HG02588 (cell line): ENCODE data around the gene KRR1.
"Not testable (repeated sequence)": the region's sequence is repeated elsewhere in the genome, so short reads cannot be mapped to it uniquely, and the experiment has no call there.

Experiments
- ATAC-seq: cut with Tn5 transposase; IDR thresholded peaks from one replicate; pipeline ENCODE4 v1.9.1; 2021; ENCODE audit warnings: mild to moderate bottlenecking, moderate library complexity; ENCODE audit not compliant: unreplicated experiment

KRR1 gene

DNA sequence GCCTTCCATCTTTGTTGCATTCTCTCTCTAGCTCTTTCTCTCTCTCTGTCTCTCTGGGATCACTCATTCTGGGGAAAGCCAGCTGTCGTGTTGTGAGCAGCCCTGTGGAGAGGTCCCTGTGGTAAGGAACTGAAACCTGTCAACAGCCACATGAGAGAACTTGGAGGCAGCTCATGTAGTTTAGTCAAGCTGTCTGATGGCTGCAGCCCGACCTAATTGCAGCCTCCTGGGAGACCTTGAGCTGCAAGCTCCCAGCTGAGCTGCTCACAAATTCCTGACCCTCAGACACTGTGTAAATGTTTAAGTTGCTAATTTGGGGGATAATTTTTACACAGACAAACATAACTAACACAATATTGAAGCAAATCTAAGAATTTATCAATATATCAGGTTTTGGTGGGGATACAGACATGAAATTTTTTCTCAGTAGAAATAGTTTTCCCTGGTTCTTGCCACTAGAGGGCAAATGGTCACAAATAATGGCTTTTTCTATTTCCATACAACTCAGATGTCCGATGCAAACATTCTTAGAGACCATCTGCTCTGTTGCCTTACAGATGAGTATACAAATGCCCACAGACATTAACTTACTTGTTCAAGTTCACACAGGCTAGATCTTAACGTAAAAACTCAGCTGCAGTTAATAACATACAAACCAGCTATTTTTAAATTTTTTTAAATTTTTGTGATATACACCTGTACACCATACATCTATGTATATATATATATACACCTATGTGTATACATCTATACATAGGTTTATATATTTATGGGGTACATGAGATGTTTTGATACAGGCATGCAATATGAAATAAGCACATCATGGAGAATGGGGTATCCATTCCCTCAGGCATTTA, 15.5 kb upstream of the KRR1 start:
- ATAC-seq: peak; percentile 89

DNA sequence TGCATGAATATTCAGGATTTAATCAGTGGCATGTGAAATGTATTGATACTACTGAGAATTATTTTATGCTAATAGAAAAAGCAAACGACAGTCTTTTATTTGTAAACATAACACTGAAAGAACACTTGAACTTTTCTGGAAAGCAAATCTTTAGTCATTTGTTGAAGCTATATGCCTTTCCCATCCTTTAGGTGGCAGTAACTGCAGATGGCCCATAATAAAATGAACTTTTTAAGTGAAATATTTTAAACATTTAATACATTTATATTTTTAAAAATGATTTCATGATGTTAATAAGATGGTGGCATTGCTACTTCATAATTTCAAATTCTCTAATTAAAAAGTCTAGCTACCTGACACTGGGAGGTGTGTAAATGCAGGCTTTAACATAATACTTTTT, 13.9 kb upstream of the KRR1 start:
- no peak for ATAC-seq

DNA sequence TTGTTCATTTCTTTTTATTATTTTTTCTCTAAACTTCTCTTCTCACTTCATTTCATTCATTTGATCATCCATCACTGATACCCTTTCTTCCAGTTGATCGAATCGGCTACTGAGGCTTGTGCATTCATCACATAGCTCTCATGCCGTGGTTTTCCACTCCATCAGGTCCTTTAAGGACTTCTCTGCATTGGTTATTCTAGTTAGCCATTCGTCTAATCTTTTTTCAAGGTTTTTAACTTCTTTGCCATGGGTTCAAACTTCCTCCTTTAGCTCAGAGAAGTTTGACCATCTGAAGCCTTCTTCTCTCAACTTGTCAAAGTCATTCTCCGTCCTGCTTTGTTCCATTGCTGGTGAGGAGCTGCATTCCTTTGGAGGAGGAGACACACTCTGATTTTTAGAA, 10.7 kb upstream of the KRR1 start:
- not testable (repeated sequence) for ATAC-seq

- ATAC-seq: not testable (repeated sequence)
These were observed 9.8 kb upstream of the KRR1 start for GRCh38 chr12:75521224-75521623.

GRCh38 chr12:75509621-75510020, 1.8 kb downstream of the KRR1 start:
- no peak for ATAC-seq

GRCh38 chr12:75508159-75508558, 3.2 kb downstream of the KRR1 start:
- ATAC-seq: no peak

GRCh38 chr12:75507086-75507485, 4.3 kb downstream of the KRR1 start:
- ATAC-seq: no peak

- ATAC-seq: no peak
These were observed 5.6 kb downstream of the KRR1 start for GRCh38 chr12:75505706-75506312.

DNA sequence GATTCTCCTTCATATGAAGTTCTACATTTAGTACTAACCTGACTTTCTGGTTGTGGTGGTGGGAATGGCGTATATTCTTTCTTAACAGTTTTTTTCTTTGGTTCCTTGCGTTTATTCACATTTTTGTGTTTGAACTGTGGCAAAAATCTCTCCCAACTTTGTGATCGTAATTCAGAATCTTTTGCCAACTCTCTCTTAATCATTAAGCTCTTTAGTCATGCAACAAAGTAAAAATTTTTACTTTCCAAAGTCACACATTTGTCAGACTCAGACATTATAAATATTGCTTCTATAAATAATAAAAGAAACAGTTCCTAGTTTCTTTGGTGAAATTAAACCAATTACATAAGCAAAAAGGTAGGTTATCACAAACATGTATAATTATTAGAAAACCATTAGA, 7.5 kb downstream of the KRR1 start:
- no peak for ATAC-seq

- no peak for ATAC-seq
These were observed 8.0 kb downstream of the KRR1 start for GRCh38 chr12:75503459-75503858.

DNA sequence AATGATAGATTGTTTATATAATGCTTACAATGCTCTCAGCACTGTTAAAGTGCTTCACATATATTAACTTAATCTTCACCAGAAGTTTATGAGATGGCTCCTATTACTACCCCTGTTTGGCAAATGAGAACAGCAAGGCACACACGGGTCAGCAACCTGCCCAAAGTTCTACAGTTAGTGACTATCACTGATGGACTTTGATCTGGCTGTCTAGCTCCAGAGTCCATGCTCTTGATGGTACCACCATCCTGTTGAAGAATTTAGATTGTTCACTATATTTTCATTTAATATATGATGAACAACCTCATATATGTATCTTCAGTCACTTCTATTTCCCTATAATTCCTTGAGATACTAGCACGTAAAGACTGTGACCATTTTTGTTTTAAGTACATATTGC, 20.2 kb downstream of the KRR1 start:
- no peak for ATAC-seq

DNA sequence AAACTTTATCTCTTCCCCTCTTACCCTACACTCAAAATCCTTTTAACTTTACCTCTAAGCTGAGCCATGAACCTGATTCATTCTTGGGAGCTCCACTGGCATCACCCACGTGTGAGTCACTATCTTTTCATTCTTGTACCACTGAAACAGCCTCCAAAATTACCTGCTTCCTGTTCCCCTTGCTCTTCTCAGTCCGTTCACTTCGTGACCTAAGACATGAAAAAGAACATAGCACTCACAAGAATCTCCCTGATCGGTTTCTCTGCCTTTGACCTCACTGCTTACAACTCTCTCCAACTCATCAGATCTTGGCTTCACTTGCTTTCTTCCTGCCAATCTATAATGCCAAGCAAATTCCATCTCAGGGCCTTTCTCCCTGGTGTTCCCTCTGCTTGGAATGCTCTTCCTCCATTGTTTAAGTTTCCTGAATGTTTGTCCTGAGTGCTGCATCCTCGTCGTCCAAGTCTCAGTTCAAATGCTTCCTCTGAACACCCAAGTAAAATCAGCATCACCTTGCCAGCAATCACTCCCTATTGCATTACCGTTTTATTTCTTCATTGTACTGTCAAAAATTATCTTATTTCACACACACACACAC, 21.7 kb downstream of the KRR1 start:
- ATAC-seq: no peak

DNA sequence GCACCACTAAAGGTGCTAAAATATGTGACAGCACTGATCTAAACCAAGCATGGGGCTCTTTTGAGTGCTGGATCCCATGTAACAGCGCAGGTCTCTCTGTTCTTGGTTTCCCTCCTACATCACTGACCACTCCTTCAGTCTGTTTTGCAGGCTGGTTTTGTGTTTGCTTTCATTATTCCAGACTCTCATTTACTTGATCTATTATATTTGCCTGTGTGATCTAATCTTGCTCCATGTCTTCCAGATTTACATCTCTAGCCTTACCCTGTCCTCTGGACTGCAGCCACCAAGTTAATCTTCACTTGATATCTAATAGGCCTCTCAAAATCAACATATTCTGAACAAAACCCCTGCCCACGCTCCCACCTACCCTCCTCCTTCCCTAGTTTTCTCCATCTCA, 22.2 kb downstream of the KRR1 start:
- no peak for ATAC-seq

DNA sequence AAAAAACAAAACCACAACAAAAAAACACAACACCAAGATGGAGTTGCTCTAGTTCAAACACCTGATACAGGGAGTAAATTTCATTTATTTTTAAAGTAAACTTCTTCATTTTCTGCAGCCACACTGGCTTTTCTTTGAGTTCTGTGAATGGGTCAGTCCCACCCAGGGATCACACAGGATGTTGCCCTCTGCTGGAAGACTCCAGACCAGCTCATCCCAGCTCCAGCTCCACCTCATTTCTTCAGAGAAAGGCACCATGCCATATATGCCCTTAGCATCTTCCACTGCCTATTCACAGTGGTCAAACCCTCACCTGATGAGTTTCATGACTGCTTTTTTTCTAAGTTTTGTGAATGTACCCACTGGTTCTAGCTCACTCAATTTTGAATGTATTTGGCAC, 22.9 kb downstream of the KRR1 start:
- no peak for ATAC-seq

DNA sequence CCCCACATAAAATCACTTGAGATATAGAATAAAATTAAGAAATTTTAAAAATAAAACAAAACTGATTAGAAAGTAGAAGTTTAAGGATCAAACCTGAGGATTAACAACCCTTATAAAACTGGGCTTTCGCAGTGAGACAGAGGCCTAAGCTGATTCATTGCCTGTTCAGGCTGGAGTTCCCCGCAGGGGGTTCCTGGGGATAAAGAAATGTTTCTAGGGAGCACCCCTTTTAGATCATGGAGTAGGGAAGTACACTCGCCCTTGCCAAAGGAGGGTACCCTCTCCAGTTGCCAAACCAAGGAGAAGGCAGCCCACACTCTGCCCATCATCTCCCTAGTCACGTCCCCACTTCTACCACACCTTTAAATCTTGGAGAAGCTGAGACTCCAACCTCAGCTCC, 24.1 kb downstream of the KRR1 start:
- ATAC-seq: no peak

DNA sequence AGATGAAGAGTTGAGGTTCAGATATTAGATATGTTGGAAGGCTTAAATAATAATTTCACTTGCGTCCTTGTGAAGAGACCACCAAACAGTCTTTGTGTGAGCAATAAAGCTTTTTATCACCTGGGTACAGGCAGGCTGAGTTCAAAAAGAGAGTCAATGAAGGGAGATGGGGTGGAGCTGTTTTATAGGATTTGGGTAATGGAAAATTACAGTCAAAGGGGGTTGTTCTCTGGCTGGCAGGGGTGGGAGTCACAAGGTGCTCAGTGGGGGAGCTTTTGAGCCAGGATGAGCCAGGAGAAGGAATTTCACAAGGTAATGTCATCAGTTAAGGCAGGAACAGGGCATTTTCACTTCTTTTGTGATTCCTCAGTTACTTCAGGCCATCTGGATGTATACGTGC, 27.0 kb downstream of the KRR1 start:
- ATAC-seq: not testable (repeated sequence)

- no peak for ATAC-seq
These were observed 28.0 kb downstream of the KRR1 start for GRCh38 chr12:75483431-75483830.

GRCh38 chr12:75482646-75483045, 28.8 kb downstream of the KRR1 start:
- no peak for ATAC-seq

- no peak for ATAC-seq
These were observed 29.6 kb downstream of the KRR1 start for GRCh38 chr12:75481774-75482173.

- peak; percentile 10 for ATAC-seq
These were observed 30.2 kb downstream of the KRR1 start for GRCh38 chr12:75481013-75481705.

- peak; percentile 91 for ATAC-seq
These were observed 30.9 kb downstream of the KRR1 start, which contains the start of gene GLIPR1 for GRCh38 chr12:75480469-75480949. Gene GLIPR1, plus strand, starts transcription at chr12:75480755. Its CDS starts 126 bp downstream, at chr12:75480881.
